A673 (cell line): ENCODE measurements around the gene TTC28. TPM values are rescaled to one million over a fixed set of nuclear protein-coding genes. Genes with fewer than 3 reads are reported as not detected.

Experiments
- BruUV-seq: library from RNA; stranded (reverse); fragments of 400-500 nt; replicated peaks from 2 replicates; lab custom pipeline; 2021; lab: Mats Ljungman, UMichigan
- CTCF ChIA-PET: fragments of 300-600 bp; sonication (Branson Sonifier 250); formaldehyde crosslinking; loops from one replicate; lab custom pipeline; 2022; ENCODE audit warnings: antibody characterized with exemption; lab: Charles Lee
- POLR2A ChIA-PET: fragments of 300-600 bp; sonication (Branson Sonifier 250); formaldehyde crosslinking; loops from one replicate; lab custom pipeline; 2022; ENCODE audit warnings: antibody characterized with exemption; ENCODE audit not compliant: low non-redundant PET; lab: Charles Lee
- DNase-seq: peaks from one replicate; pipeline ENCODE4 v3.0.0-alpha.2; 2015; ENCODE audit warnings: low spot score
- H3K27ac ChIP-seq: fragments of 200-600 bp; sonication (generic); 2 replicates; pipeline ENCODE4 v1.5.1; 2016; ENCODE audit warnings: mixed run types, low read depth, mild to moderate bottlenecking, mixed read lengths, antibody characterized with exemption, low read length; ENCODE audit not compliant: poor library complexity, severe bottlenecking
- H3K27me3 ChIP-seq: fragments of 200-600 bp; sonication (generic); replicated peaks from 2 replicates; pipeline ENCODE4 v1.6.1; 2017; ENCODE audit warnings: mixed run types, low read depth, mild to moderate bottlenecking, mixed read lengths, antibody characterized with exemption, low read length; ENCODE audit not compliant: insufficient read depth, poor library complexity
- H3K36me3 ChIP-seq: fragments of 200-600 bp; sonication (generic); 2 replicates; pipeline ENCODE4 v1.6.1; 2016; ENCODE audit warnings: mixed run types, mild to moderate bottlenecking, mixed read lengths, antibody characterized with exemption, low read length; ENCODE audit not compliant: insufficient read depth, poor library complexity, severe bottlenecking
- H3K4me1 ChIP-seq: fragments of 200-600 bp; sonication (generic); 2 replicates; pipeline ENCODE4 v1.6.1; 2017; ENCODE audit warnings: mixed run types, mild to moderate bottlenecking, mixed read lengths, antibody characterized with exemption, low read length; ENCODE audit not compliant: insufficient read depth, poor library complexity, severe bottlenecking
- H3K4me3 ChIP-seq: fragments of 200-600 bp; sonication (generic); 2 replicates; pipeline ENCODE4 v1.5.1; 2016; ENCODE audit warnings: low read depth, mixed run types, mild to moderate bottlenecking, mixed read lengths, low read length; ENCODE audit not compliant: poor library complexity, severe bottlenecking
- H3K9me3 ChIP-seq: fragments of 200-600 bp; sonication (generic); 2 replicates; pipeline ENCODE4 v1.6.1; 2016; ENCODE audit warnings: mixed run types, low read depth, mild to moderate bottlenecking, mixed read lengths, antibody characterized with exemption, low read length; ENCODE audit not compliant: poor library complexity, severe bottlenecking
- EZH2 ChIP-seq: fragments of 200-600 bp; sonication (generic); IDR thresholded peaks from 2 replicates; pipeline ENCODE4 v1.6.1; 2017; ENCODE audit warnings: borderline replicate concordance, low read depth, mild to moderate bottlenecking, mixed read lengths, antibody characterized with exemption, low read length; ENCODE audit not compliant: poor library complexity, severe bottlenecking
- intact Hi-C: fragments of 100-400 bp; cut with micrococcal nuclease; formaldehyde crosslinking; loops from one replicate; pipeline ENCODE4 v1.10.0; 2022; ENCODE audit not compliant: unreplicated experiment
- total RNA-seq: library from RNA; stranded (reverse); gene quantifications from 2 replicates; pipeline ENCODE4 v1.2.3, GENCODE V29; 2021
- TF ChIP-seq, protein P1 (sequence below): fragments of 300-800, 200-600 bp; sonication (generic); conservative IDR thresholded peaks from 2 replicates; pipeline ENCODE4 v1.5.1; 2017; ENCODE audit warnings: low read depth, mild to moderate bottlenecking, antibody characterized with exemption, low read length, moderate library complexity, mixed read lengths

TTC28 gene
- total RNA-seq, 1 experiment from 2014 or later, result 48.7 TPM

DNA sequence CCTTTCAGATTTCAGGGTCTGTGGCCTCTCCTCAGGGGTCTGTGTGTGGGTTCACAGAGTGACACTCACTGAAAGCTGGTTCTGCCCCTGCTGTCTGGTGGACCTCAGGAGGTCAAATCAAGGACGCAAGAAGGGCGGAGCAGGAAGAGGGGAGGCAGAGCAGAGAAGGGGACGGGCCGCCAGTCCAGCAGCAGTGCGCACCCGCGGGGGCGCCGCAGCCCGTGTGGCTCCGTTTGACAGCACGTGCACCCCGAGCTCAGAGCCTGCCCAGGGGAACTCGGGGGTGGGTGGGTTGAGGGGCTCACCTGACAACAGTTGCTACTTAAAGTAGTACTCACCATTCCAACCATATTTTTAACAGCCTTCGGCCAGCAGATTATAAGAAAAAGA lies 689.2 kb downstream of the TTC28 start:
- TF ChIP-seq, protein P1, sequence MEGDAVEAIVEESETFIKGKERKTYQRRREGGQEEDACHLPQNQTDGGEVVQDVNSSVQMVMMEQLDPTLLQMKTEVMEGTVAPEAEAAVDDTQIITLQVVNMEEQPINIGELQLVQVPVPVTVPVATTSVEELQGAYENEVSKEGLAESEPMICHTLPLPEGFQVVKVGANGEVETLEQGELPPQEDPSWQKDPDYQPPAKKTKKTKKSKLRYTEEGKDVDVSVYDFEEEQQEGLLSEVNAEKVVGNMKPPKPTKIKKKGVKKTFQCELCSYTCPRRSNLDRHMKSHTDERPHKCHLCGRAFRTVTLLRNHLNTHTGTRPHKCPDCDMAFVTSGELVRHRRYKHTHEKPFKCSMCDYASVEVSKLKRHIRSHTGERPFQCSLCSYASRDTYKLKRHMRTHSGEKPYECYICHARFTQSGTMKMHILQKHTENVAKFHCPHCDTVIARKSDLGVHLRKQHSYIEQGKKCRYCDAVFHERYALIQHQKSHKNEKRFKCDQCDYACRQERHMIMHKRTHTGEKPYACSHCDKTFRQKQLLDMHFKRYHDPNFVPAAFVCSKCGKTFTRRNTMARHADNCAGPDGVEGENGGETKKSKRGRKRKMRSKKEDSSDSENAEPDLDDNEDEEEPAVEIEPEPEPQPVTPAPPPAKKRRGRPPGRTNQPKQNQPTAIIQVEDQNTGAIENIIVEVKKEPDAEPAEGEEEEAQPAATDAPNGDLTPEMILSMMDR, result no peak
- TF ChIP-seq EZH2, result no peak
- ChIA-PET CTCF (interaction anchor here (0.5 kb wide), 1 partner anchor 1234 kb away, joined by 4 read pairs; no protein-coding TSS in a partner anchor), POLR2A (no interaction called here)
- Histone ChIP-seq H3K4me3 (no peak overlapping the region), H3K9me3 (no peaks in the 10 kb centered on the region), H3K4me1 (no peaks in the 10 kb centered on the region), H3K36me3 (no peaks in the 10 kb centered on the region), H3K27ac (no peak overlapping the region), H3K27me3 (no peaks in the 10 kb centered on the region)
- intact Hi-C loops, result no loop called here
- no peak for DNase-seq
- BruUV-seq, result no TSS peak

DNA sequence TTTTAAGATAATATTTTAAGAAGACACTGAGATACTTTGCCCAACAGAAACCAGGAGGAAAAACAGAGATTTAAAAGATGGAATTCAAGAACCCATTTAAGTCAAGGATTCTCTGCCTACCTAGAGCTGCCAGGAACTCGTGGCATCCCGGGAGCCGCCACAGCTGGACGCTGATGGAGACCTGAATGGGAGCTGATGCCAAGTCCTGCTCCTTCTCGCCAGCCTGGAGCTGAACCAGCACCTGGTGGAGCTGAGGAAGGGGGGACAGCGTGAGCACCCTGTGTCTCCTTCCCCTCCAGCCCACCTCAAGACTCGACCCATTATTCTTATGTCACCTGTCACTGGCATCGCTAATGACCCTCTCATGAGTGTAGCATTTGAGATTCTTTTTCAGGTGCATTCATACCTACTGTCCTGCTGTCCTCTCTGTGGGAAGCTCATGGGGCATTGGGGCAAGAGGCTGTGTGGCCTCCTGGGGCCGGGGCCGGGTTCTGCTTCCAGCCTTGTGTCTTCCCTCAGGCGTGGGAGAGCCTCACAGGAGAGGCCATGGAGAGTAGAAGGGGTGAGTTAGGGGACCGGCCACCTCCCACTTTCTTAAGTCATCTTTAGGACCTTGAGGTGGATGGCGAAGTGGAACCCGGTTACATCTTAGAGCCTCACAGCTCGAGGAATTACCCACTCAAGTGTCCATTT lies 689.7 kb downstream of the TTC28 start:
- CTCF ChIA-PET, result no interaction called here
- DNase-seq, result no peak
- no peaks in the 10 kb centered on the region for H3K4me1 ChIP-seq
- no peaks in the 10 kb centered on the region for H3K9me3 ChIP-seq
- no peak overlapping the region for H3K27ac ChIP-seq
- H3K4me3 ChIP-seq, result no peak overlapping the region
- no TSS peak for BruUV-seq
- H3K27me3 ChIP-seq, result no peaks in the 10 kb centered on the region
- intact Hi-C loops, result no loop called here
- no peak for TF ChIP-seq EZH2
- TF ChIP-seq, protein P1, result no peak
- no peaks in the 10 kb centered on the region for H3K36me3 ChIP-seq
- POLR2A ChIA-PET, result no interaction called here

DNA sequence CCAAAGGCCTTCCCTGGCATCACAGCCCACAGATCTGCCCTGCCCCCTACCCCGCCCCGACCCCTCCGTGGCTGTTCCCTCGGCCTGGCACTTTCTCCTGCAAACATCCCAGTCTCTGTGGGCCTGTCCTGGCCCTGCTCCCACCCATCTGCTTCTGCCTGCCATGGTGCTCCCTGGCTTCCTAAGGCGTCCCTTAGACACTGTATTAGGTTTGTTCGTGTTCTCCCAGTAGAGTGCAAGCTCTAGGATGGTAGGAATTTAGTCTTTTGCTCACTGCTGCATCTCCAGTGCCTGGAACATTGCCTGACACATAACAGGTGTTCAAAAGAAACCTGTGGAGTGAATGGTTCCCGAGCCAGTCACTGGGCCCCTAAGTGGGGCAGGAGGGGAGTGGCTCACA lies 690.9 kb downstream of the TTC28 start:
- H3K27ac ChIP-seq, result no peak overlapping the region
- CTCF ChIA-PET, result no interaction called here

More for the DNA sequence above, 690.9 kb downstream of the TTC28 start:
- BruUV-seq, result no TSS peak
- no peaks in the 10 kb centered on the region for H3K9me3 ChIP-seq
- no peak for TF ChIP-seq EZH2
- TF ChIP-seq, protein P1, result no peak
- intact Hi-C loops, result no loop called here
- no peak for DNase-seq
- POLR2A ChIA-PET, result no interaction called here
- H3K36me3 ChIP-seq, result no peaks in the 10 kb centered on the region
- H3K27me3 ChIP-seq, result no peaks in the 10 kb centered on the region
- H3K4me1 ChIP-seq, result no peaks in the 10 kb centered on the region
- H3K4me3 ChIP-seq, result no peak overlapping the region
